DND-41 (cell line): ENCODE results near the gene GATA2.

Experiments used
- EZH2 ChIP-seq: IDR thresholded peaks from 3 replicates; pipeline ENCODE4 v1.6.1; 2012; ENCODE audit warnings: borderline replicate concordance, low read depth, mild to moderate bottlenecking, moderate library complexity, low read length, inconsistent platforms; ENCODE audit not compliant: severe bottlenecking
- TF ChIP-seq, protein P1 (sequence below): IDR thresholded peaks from 2 replicates; pipeline ENCODE4 v1.5.1; 2012; ENCODE audit warnings: borderline replicate concordance, low read length, moderate library complexity, mild to moderate bottlenecking; ENCODE audit not compliant: poor library complexity, severe bottlenecking; ENCODE audit errors: extremely low read depth

DNA sequence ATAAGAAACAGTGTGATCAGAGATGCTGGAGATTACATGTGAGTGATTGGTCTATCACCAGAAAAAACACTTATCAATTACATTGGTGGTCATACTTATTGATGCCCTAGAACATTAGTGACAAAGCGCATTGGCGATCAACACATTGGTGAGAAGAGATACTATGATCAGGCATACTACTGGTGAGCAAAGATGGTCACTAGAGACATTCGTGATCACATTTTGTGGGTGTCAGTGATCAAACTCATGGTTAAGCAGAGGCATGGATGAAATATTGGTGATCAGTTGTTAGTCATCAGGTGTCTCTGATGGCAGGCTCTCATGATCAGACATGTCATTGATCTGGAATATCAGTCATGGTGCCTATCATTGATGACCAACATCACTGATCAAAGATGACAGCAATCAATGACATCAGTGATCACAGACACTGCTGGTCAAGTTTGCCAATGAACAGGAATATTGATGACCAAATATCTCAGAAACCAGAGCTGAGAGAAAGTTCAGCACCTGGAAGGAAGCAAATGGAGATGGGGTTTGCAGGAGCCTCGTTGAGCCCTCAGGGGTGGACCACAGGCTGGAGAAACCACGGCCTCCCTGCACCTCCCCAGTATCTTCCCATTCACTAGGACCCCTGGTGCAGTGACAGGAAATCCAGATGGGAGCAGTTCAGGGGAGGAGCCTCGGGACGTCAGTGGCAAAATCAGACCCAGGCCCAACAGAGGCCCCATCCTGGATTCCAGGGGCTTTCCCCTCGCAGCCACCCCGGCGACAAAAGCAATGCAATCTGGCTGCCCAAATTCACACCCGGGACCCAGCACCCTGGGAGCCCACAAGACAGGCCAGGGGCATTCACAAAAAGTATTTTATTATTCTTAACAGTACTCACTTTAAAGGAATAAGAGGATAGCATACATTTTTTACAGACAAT lies 14.2 kb downstream of the GATA2 start:
- TF ChIP-seq, protein P1, sequence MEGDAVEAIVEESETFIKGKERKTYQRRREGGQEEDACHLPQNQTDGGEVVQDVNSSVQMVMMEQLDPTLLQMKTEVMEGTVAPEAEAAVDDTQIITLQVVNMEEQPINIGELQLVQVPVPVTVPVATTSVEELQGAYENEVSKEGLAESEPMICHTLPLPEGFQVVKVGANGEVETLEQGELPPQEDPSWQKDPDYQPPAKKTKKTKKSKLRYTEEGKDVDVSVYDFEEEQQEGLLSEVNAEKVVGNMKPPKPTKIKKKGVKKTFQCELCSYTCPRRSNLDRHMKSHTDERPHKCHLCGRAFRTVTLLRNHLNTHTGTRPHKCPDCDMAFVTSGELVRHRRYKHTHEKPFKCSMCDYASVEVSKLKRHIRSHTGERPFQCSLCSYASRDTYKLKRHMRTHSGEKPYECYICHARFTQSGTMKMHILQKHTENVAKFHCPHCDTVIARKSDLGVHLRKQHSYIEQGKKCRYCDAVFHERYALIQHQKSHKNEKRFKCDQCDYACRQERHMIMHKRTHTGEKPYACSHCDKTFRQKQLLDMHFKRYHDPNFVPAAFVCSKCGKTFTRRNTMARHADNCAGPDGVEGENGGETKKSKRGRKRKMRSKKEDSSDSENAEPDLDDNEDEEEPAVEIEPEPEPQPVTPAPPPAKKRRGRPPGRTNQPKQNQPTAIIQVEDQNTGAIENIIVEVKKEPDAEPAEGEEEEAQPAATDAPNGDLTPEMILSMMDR: no peak
- no peak for TF ChIP-seq EZH2
